NCI-H2196 treated with DMSO at 0.1 percent for 48 hours (cell line): Measurements from ENCODE around the gene TTLL11.

Source experiments
- DNase-seq: peaks from one replicate; lab custom pipeline; 2025; ENCODE audit not compliant: unreplicated experiment; lab: John Stamatoyannopoulos, UW

The TTLL11 gene

DNA sequence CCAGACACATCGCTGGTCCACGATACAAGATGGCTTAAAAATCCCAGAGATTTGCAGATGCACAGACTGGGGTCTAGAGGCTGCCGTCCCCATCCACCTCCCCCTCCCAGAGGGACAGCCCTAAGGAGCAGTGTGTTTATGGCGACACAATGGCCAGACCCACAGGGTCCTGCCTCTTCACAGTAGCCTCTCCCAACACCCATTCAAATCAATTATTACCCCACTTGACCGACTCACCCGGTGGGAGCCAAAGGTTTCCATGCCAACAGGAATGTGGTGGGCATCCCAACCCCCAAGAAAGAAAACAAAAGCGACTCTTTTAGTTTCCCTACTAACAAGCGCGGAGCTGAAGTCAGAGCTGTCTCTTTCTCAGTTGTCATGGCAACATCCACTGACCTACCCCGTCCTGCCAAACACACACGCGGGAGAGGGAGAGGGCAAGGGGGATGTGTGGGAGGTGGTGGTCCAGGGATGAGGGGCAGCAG lies 209.0 kb downstream of the TTLL11 start:
- DNase-seq = no peak

DNA sequence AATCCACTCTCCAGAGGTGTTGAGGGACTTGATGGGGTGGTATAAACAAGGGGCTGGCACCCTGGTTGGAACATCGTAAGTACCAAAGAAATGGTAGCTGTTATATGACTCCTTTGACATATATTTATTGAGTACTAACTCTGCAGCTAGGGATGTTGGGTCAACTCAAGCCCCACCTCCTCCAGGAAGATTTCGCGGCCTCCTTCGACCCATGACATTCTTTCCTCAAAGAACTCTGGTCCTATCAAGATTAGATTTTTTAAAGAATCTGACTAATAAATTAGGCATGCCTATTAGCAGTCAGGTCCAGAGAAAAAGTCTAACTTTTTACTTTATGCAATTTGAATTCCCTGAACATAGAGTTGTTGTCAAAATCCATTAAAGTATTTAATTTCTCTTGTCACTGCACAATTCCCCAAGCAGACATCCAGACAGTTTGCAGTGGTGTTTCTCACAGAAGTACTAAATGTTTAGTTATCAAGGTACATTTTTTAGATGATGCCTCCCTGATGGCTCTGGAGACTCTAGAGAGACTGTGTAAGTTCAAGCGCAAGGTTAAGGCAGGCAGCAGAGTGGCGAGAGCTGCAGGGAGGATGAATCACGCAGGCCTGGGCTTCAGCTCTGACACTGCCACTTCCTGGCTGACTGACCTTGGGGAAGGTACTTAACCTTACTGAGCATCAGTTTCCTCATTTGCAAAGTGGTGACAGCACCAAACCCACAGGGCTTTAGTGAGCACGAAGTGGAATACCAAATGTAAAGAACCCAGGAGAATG lies 209.6 kb downstream of the TTLL11 start:
- DNase-seq = no peak

DNA sequence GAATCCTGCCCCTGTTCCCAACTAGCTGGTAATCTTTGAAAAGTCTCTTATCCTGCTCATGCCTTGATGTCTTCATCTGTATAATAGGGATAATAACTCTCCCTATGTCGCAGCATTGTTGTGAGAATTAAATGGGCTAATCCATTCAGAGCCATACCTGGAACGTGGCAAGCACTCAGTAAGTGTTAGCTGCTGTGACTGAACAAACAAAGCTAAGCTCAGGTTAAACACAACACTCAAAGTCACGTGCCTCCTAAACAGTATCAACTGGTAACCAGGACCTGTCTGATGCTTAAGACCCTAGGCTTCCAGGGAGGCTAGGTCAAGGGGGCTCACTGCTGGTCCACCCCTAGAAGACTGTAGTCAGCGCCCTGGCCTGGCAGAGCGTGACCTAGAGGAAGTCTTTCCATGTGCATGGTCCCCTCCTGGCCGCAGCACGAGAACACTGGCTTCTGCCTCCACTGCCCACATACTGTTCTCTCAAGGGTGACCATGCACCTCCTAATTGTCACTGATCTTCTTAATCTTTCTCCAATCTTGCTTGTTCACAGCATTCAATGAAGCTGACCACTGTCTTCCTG lies 211.1 kb downstream of the TTLL11 start:
- no peak for DNase-seq

DNA sequence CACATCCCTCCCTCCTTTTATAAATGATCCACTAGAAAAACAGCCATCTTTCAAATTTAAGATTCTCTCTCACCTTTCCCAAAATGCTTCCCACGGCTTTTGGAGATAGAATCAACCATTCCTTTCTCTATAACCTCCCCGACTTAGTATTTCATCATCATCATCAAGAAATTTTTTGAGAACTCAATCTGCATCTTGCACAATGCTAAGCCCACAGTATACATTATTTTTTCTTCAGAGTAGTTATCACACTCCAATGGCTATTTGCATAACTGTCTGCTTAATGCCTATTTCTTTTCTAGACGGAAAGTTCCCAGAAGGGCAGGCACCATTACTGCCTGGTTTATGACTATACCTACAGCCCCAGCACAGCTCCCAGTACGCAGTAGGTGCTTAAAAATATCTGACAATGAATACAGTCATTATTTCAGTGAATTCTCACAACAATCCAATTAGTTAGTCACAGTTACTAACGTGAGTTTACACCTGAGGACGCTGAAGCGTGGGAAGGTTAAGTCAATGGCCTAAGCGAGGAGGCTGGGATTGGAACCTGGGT lies 212.7 kb downstream of the TTLL11 start:
- DNase-seq = no peak

DNA sequence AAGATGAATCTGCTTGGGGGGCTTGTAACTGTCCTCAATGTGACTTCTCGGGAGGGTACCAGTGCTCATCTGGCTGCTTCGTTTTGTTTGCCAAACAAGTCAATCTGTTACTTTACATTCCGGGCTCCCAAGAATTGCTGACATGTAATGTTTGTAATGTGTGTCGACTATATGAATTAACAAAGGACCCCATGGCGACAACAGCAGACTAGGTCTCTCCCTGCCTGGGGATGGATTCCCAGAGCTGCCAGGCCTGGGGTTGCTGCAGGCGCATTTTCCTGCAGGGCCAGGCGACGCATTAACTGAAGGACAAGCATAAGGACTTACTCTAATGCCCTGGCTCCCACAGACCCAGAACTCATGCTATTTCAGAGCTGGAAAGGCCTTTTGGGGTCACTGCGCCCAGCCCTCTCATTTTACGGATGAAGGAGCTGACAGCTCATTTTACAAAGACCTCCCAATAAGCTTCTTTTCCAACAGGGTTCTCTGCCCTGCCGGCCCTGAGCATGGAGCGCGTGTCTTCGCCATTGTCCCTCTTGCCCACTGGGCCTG lies 214.8 kb downstream of the TTLL11 start:
- no peak for DNase-seq

DNA sequence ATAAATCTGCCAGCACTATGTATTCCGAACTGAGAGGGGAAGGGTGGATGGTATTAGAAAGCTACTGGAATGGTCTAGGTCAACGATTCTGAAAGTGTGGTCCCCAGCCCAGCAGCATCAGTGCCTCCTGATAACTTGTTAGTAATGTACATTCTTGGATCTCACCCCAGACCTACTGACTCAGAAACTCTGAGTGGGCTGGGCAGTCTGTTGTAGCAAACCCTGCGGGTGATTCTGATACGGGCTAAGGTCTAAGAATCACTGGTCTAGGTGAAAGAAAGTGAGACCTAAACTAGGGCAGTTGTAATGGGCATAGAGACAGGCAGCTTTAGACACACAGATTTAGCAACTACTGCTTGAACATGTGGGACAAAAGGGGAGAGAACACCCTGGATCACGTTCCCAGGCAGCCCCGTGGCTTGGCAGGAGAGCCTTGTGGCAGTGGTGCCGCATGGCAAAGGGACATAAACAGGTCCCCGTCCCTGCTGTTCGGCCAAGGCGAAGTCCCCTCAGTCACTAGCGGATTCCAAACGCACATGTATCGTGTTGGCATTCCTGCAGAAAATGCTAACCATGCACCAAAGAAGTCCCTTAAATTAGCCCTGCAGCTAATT lies 216.3 kb downstream of the TTLL11 start:
- DNase-seq = no peak

DNA sequence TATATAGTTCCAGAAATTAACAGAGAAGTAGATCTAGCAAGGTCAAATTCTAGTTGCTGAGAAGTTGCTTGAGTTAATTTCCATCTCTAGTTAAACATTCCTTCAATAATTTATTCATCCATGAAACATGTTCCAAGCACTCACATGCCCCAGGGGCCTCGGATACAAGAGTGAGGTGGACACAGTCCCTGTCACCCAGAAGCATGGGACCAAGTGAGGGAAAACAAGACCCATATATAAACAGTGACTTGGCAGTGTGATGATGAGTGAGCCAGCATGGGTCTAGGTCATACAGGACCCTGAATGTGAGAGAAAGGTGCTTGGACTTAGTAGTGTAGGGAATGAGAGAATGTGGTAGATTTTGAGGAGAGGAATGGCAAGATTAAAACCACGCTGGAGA lies 216.9 kb downstream of the TTLL11 start:
- DNase-seq = no peak

DNA sequence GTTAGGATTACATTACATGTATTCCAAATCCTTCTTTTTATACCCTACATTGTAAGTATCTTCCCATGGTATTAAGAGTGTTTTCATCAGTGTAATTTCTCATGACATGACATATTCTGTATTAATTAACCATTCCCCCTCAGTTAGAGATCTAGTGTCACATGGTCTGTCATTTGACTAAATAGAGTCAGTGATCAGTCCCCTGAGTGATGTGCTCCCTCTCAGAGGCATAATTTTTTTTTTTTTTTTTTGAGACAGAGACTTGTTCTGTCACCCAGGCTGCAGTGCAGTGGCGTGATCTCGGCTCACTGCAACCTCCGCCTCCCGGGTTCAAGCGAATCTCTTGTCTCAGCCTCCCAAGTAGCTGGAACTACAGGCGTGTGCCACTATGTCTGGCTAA lies 218.6 kb downstream of the TTLL11 start:
- DNase-seq = no peak

DNA sequence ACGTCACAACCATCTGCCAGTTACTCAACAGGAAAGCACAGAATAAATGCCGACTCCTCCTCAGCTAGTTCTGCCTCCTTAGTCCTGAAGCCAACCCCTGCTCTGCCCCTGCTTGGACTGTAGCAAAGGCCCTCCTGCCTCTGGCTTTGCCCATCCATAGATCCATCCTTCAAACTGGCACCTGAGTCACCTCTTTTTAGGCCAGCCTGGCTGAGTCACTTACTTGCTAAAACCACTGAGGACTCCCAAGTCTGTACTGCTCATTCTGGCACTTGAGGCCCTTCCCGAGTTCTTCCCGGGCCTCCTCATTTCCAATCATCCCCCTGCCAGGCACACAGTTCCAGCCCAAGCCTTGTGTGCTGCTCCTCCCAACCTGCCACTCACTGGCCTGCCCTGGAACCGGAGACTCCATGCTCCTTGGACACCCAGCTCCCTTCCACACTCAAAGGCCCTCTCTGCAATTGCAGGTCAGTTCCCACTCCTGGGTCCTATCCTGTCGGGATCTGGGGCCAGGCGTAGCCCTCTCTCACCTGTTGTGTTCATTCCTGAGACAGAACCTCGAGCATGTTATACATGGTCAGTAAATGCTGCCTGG lies 221.6 kb downstream of the TTLL11 start:
- no peak for DNase-seq

DNA sequence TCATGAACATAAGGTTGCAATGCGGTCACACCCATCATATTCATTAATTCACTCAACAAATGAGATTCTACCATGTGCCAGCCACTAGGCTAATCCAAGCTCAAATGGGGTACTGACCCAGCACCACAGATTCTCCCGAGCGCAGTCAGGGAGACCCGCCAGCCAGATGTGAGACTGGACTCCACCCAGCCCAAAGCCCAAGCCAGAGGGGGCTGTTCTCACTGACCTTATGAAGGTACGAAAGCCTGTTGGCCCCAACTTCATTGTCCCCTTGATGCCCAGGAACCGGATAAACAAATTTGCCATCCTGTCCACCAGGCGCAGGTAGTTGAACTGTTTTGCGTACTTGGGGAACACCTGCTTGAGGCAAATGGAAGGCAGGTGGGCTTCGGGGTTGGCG lies 222.8 kb downstream of the TTLL11 start:
- DNase-seq = no peak

DNA sequence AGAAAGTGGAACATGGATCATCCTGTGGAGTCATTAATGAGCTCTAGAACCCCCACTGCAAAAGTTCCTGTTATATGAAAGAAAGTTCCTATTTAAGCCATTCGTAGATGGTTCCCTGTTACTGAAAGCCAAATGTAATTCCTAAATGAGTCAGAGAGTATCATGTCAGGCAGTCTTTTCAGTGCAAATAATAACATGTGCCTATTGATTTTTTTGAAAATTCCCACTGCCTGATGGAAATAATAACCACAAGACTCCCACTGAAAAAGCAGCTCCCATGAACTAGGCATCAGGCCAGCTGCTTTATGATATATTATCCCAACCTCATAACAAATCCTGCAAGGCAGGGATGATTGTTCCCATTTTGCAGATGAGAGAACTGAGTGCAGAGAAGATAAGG lies 224.5 kb downstream of the TTLL11 start:
- DNase-seq = no peak

DNA sequence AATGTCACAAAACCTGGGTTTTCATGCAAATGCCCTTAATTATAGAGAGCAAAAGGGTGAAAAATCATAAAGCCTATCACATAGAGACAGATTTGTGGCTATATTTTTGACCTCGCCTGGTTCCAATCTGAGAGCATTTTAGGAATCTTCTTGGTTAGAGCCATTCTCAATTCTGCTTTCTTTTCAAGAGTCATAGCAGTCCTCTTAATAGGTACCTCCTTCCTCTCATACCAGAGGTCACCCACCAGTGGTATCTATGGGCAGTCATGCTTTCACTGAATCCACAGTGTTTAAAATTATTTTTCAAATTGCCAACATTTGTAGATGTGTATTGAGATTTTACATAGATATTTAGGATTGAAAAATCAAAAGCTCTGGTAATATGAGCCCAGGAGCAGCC lies 226.2 kb downstream of the TTLL11 start:
- DNase-seq = no peak

DNA sequence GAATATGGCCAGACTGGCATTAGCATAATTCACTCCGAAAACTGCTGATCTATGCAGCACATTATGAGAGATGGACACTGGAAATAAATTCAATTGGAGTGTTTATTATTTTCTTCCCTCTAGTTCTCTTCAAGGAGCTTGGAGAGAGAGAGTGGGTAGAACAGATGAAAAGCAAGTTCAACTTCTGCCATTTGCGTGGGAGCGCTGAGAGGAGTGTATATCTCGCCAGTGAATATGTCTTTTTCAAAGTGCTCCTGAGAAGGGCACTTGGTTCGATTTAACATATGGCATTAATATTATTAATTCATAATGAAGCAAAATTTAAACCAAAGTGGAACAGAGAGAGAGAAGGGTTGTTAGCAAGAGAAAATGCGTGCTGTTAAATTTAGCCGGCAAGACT lies 227.2 kb downstream of the TTLL11 start:
- DNase-seq = no peak

DNA sequence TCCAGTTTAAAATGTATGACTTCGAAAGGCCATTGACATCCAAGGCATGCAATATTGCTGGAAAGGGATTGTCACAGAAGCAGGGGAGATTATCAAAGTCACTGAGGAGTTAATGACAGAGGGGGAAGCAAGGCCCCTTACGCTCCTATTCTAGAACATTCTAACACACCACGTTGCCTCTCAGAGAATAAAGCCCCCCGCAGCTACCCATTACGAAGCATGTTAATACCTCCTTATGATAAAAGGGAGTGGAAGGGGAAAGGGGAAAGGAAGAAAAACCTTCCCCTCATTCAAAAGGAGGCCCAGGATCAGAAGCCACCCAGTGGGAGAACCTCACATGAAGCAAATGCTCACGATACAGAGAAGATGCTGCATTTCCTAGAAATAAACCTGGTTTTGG lies 228.0 kb downstream of the TTLL11 start:
- no peak for DNase-seq

DNA sequence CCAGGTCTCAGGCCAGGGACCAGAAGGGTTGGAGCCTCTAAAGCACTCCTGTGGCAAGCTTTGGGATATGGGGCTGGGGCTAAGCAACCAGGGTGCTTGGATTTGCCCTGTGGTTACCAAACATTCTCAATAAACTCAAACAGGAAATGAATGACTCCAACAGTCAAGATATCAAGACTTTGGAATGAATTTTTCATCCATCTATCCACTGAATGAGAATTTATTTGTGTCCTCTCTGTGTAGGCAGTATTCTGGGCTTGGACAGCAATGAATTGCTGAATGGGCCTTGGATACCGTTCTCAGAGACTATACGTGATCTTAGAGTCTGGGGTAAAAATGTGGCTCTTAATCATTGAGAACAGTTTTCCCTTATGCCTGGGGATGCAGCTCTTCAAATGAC lies 229.2 kb downstream of the TTLL11 start:
- no peak for DNase-seq

DNA sequence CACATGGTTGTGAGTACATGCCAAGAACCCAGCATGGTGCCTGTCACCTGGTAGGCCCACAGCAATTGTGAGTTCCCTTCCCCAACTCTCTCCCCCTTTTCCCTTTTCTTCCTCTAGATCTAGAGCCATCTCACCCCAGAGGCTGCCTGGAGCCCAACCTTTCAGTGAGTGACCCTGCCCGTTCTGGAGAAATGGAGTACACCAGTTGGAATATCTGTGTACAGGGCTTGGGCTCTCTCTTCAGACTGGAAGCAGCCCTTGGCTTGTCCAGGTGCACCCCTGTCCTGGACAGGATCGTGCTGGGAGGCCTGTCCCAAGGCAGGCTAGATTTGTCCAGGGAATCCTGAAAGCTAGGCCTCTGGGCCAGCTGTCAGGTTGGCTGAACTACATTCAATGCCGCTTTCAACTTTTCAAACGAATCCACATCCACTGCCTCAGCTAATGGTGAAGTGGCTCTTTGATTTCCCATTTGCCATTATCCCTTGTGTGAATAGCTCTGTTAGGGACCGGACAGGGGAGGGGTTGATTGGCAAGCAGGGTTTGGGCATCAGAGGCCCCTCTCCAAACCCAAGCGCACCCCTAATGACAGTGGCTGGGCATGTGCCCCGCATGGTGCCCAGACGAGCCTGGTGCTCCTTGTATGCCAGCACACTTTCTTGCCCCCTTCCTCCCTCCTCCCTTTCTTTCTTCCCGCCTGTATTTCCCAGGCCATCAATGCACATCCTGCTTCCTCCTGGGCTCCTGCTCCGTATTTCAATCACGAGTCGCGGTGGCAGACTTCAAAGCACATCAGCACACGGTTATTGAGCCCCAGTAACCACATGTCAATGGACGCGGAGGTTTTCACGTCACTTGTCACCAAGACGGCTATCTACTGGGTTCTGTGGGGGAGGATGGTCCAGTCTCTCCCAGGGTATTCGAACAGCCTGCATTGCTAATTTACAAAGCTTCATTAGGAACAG lies 230.5 kb downstream of the TTLL11 start:
- DNase-seq = no peak

DNA sequence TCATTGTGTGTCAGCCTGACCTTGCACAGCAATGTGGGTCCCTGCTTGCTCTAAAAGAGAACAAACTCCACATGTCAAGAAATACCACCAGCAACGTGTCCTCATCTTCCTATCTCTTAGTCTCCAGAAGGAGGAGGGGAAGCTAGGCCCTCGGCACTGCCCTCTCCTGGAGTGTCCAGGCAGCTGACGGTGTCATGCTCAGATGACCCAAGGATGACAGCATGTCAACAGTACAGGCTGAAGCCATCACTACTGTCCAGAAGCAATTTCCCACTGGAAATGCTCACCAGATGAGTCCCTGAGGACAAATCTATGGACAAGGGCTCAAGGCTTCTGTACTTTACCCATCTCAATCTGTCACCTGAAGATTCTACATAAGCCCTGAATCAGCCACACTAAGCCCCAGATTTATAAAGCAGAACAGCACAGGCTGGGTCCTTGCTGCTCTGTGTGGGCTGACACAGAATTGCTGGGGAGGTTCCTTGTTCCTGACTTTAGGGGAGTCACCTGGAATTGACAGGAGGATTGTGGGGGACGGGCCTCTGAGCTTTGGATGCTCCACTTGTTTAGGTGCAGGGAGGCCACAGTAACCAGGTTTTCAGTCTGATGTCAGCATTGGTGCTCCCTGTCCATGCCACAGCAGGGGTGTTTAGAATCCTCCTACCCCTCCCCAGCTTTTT lies 231.5 kb downstream of the TTLL11 start:
- no peak for DNase-seq

DNA sequence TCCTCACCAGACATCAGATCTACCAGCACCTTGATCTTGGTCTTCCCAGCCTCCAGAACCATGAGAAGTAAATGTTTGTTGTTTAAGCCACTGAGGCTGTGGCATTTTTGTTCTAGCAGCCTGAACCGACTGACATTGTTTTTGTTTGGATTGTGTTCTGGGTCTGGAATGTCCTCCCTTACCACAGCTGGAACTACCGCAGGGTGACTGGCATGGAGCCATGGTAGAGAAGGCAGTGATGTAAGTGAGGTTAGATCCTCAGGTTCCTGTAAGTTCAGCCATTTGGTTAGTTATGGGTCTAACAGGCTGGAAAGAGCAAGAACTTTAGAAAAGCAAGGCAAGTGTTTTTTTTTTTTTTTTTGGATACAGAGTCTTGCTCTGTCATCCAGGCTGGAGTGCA lies 232.4 kb downstream of the TTLL11 start:
- DNase-seq = no peak

DNA sequence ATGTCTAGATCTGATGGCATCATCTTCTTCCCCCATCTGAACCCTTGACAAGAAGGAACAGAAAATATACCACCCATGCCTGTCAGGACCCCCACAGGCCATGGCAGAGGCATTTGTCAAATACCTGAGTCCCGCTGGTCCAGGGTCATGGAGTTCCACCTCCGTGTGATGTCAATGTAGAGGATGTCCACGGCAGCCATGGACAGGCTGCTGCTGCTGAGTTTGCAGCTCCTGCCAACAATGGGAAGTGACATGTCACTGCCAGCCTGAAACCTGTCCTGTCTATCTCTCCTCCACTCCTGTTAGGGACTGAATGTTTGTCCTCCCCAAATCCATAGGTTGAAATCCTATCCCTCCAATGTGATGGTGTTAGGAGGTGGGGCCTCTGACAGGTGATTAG lies 232.9 kb downstream of the TTLL11 start:
- no peak for DNase-seq

DNA sequence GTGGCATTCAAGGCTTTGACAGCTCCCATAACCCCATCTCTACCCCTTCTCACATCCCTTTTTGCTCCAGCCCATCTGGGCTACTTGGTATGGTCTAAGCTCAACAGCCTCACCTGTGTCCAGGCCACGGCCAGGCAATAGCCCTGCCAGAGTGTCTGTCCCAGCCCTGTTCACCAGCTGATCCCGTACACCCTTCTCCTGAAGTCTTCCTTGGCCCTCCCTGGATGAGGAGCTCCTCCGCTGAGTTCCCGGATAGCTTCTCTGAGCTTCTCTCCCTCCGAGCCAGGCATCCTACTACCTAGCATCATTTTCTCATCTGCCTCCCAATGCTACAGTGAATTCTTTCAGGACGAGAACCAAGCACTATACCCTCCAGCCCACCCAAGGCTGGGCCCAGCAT lies 233.5 kb downstream of the TTLL11 start:
- no peak for DNase-seq
